ENCODE results near the gene ATAD3A. TPM values are rescaled to one million over a fixed set of nuclear protein-coding genes. Genes with fewer than 3 reads are reported as not detected.

Gene ATAD3A
- total RNA-seq, 1 donor from 2014 or later = 29.3 TPM

Other genes starting within 250 kb of the ATAD3A start
- gene UBE2J2, start 238.3 kb upstream of the ATAD3A start, total RNA-seq = 57.3 and 62.1 TPM in 2 replicates
- gene SCNN1D, start 231.7 kb upstream of the ATAD3A start, total RNA-seq = 0.14 and 1.0 TPM in 2 replicates
- gene ACAP3, start 204.2 kb upstream of the ATAD3A start, total RNA-seq = 16.8 and 30.6 TPM in 2 replicates
- gene PUSL1, start 203.6 kb upstream of the ATAD3A start, total RNA-seq = 11.1 and 13.7 TPM in 2 replicates
- 52.8 and 77.5 TPM in 2 replicates for gene INTS11, start 187.5 kb upstream of the ATAD3A start, total RNA-seq
- gene CPTP, start 187.4 kb upstream of the ATAD3A start, total RNA-seq = 21.6 and 33.3 TPM in 2 replicates
- gene TAS1R3, start 180.9 kb upstream of the ATAD3A start, total RNA-seq = 0.28 and 0.85 TPM in 2 replicates
- 43.5 and 54.6 TPM in 2 replicates for gene DVL1, start 162.7 kb upstream of the ATAD3A start, total RNA-seq
- 0.56 and 1.7 TPM in 2 replicates for gene MXRA8, start 153.6 kb upstream of the ATAD3A start, total RNA-seq
- 80.2 and 106 TPM in 2 replicates for gene AURKAIP1, start 137.0 kb upstream of the ATAD3A start, total RNA-seq
- 71.1 and 183 TPM in 2 replicates for gene CCNL2, start 112.8 kb upstream of the ATAD3A start, total RNA-seq
- gene MRPL20, start 104.9 kb upstream of the ATAD3A start, total RNA-seq = 98.2 and 102 TPM in 2 replicates
- gene ANKRD65, start 90.9 kb upstream of the ATAD3A start, total RNA-seq = 0.28 and 0.51 TPM in 2 replicates
- 12.7 and 45.3 TPM in 2 replicates for gene VWA1, start 76.5 kb upstream of the ATAD3A start, total RNA-seq
- 0.17 and 1.5 TPM in 2 replicates for gene ATAD3C, start 62.5 kb upstream of the ATAD3A start, total RNA-seq
- 15.0 and 21.7 TPM in 2 replicates for gene ATAD3B, start 40.4 kb upstream of the ATAD3A start, total RNA-seq
- 1.7 and 2.6 TPM in 2 replicates for gene TMEM240, start 28.5 kb downstream of the ATAD3A start, total RNA-seq
- gene SSU72, start 62.7 kb downstream of the ATAD3A start, total RNA-seq = 87.1 and 128 TPM in 2 replicates
- gene FNDC10, start 88.0 kb downstream of the ATAD3A start, total RNA-seq = 0.68 and 1.4 TPM in 2 replicates
- gene MIB2, start 103.3 kb downstream of the ATAD3A start, total RNA-seq = 49.2 and 71.0 TPM in 2 replicates
- 0.42 TPM in 1 of 2 replicates, not detected in the other for gene MMP23B, start 120.0 kb downstream of the ATAD3A start, total RNA-seq
- gene CDK11B, start 146.8 kb downstream of the ATAD3A start, total RNA-seq = 12.3 and 13.2 TPM in 2 replicates
- gene SLC35E2B, start 180.6 kb downstream of the ATAD3A start, total RNA-seq = 25.2 and 32.8 TPM in 2 replicates
- gene CDK11A, start 212.2 kb downstream of the ATAD3A start, total RNA-seq = 8.5 and 11.7 TPM in 2 replicates

Measured in dermis blood vessel endothelial cell (primary cell).